ENCODE results near the gene NPAS3.

The NPAS3 gene

DNA sequence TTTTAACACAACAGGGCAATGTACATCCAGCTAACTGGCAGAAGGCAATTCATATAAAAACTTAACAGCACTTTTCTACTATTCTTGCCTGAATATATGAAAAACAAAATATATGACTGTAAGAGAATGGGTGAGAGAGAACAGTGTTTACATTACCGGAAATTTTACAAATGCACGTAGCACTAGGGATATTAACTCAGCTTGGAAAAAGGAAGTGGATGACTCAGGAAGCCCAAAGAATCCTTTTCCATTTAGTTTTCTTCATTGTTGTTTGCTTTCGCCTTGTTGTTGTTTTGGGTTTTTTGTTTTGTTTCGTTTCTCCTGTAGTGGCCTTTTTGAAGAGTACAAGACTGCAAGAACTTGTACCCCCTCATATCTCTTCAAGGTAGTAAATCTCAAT is 716.7 kb downstream of the NPAS3 start:
- DNase-seq: no peak

DNA sequence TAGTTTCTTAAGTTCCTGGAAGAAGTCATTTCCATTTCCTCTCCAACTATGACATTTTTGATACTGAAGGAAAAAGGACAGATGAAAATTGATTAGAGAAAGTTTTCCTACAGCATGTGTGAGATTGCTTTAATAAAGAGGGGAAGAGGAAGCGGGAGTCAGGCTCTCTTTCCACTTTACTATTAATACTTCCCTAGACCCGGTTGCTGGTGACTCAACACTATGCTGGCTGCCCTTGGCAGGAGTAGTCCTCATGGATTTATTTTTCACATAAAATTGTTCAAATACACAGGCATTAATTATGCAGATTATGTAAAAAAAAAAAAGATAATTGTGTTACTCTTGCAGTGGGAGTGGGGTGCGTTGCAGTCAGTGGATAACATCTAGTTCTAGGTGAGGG is 718.8 kb downstream of the NPAS3 start:
- no peak for DNase-seq

DNA sequence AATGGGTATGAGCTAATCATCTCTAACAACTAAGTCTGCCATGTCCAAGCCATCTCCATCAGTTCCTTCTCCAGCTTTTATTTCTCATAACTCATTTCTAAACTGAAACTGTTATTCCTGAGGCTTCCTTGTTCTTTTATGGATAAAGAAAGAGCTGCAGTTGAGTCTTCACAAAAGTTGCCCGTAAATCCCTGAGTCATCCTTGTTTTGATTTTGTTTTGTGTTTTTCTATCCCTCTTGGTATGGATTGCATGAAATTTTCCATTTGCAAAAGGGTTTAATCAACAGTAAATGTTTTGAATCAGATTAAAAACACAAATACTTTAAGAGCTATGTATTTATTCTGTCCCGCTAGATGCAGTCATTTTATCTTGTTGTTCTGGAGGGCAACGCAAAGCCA is 721.6 kb downstream of the NPAS3 start:
- no peak for DNase-seq

DNA sequence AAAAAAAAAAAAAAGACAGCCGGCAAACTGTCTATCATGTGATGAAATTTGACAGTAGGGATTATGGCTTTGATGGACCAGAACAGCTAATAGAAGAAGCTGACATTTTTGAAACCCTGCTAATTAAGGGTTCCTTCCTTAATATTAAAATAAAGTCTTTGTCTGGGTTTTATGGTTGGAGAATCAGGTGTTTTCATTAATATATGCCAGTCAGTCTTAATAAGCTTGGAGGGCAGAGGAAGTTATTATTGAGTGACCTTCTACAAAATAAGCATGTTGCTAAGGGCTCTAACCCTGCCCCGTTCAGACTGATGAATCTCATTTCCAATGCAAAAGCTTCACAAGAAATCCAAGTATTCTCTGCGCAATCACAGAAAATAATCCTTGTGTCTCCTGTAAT is 722.4 kb downstream of the NPAS3 start:
- DNase-seq: no peak

DNA sequence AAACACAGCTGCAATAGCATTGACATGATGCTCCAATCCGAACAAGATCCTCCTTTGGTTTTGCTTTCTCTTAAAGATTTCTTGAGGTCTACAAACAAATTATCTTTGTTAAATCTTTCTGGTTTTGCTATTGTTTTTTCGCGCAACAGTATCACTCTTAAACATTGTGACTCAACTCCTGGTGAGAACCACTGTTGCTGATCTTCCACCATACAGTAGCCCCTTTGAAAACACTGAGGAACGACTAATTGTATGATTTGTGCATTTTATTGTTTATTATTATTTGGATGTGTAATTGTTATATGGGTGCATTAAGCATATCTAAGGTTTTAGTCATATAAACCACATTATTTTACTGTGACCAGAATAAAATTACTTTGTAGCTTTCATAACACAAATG is 729.4 kb downstream of the NPAS3 start:
- DNase-seq: no peak

DNA sequence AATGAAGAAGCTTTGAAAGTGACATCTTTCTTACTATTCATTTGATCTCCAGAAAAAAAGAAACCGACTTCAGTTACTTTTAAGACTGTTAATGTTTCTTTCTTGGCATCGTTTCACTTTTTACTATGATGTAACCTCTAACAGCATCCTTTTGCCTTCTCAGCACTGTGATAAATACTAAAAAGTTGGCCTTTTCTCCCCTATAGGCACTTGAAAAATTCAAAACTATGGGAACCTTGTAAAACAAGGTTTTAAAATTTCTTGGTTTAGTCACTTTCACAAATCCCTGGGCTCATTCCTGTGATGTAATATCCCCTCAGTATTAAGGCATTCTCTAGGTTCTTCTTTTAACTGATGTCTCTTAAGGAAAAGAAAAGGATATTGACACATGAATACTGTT is 730.4 kb downstream of the NPAS3 start:
- DNase-seq: no peak

DNA sequence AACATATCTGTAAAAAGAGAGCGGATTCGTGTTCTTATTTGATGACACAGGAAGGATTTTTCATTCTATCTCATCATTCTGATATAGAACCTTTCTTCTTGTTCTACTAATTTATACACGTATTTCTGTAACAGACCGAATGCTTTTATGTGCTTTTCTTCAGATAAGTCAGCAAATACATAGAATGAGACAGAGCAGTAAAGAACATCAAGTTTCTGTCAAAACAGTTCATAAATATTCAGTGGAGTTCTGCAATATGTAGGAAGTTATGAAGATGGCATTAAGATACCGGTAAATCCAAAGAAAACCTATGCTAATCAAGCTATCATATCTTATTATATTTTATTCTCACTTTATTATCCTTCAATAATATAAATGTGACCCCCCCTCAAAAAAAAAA is 731.6 kb downstream of the NPAS3 start:
- DNase-seq: no peak

DNA sequence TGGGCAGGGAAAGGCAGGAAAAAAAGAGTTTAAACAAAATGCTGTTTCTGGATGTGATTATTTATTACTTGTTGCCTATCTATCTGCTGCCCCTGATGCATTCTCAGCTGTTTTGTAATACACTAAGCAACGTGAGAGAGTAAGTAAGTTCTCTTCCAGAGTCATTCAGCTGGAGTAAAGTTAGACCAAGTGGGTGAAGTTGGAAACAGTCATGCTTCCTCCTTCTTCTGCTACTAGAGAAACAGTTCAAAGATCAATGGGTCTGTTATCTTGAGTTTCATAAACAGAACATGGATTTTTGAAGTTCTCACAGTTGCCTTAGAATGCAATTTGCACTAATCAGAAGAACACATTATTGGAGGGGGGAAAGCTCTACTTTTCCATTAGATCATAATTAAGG is 732.9 kb downstream of the NPAS3 start:
- DNase-seq: no peak

DNA sequence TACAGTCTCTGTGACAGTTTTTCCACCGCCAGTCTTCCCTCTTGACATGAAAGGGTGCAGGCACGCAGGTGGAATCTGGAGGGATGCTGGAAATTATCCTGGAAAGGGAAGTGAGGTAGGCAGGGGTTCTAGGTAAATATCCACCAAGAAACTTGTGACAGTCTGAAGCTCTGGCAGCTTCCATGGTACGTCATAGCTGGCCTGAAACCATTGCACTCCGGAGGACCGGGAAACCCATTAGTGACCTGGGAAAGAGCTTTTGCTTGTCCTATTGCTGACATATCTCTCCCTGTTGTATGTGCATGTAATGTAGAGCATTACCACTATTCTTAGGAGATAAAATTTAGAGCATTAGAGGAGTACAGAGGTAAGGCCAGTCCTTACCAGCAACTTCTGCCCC is 736.2 kb downstream of the NPAS3 start:
- DNase-seq: no peak

DNA sequence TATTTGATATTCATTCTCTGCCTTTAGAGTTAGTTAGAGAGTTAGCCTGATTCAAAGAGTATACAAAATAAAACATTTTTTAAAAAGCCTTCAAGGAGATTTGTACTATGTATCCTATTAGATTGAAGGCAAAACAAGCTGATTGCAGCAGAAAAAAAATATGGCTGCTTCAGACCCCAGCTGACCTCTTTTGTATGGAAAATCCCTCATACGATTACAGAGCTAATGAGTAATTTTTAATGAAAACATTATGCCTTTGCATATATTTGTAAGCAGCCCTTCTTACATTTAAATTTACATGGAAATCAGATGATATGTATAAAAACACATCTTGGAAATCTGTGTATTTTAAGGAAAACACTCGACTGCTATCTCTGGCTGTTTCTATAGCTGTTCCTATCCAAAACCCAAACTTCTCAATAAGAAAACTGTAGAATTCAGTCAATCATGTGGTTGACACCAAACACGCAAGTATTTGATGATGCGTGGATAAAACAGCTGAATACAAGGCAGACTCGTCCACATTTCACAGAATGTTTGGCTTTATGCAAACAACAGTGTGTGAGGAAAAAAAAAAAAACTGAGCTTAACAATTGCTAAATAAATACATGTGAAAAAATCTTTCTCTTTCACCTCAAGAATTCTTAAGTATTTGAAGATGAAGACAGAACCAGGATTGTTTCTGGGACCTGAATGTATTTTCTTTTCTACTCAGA is 736.9 kb downstream of the NPAS3 start:
- DNase-seq: no peak

DNA sequence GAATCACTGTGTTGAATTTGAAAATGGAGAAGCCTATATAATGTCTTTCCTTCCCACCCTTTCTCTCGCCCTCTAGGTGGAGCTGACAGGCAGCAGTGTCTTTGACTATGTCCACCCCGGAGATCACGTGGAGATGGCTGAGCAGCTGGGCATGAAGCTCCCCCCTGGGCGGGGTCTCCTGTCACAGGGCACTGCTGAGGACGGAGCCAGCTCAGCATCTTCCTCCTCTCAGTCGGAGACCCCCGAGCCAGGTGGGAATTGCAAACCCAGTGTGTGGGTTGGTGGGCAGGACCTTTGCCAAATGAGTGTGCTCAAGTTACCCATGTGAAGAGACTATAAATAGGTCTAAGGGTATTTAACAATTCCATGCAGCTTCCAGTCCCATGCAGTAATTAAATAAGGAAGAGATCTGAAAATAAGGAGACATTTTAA is 737.5 kb downstream of the NPAS3 start:
- DNase-seq: peak; percentile 11

DNA sequence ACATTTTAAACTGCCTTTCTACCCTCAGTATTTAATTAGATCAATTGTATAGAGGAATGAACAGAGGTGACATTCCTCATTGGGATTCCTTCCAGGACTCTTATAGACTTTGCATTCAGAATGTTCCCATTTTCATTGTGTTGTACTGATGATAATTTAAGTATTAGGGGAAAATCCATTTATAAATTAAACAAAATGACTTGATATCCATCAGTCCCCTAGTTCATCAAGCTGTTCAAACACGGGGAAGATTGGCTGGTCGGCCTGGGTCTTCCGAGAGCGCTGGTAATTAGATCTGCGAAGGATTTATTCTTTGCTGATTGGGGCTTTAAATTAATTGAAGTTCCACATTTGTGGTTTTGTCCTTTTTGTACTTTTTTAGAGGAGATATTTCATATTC is 738.2 kb downstream of the NPAS3 start:
- DNase-seq: no peak

DNA sequence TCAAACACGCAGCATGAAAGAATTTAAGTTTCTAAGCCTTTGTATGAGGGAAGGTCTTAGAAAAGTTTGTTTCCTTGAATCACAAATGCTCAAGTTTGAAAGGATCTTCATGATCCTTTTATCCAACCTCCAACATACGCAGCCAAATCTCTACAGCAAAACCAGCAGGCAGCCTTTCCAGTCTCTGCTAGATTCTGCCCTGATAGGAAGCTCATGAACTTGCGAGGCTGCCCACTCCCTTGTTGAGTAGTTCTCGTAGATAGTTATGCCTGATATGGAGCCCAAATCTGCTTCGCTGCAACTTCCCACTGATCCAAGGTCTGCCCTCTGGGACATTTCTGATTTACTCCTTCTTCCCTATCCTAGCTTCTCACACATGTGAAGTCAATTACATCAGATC is 739.3 kb downstream of the NPAS3 start:
- no peak for DNase-seq

DNA sequence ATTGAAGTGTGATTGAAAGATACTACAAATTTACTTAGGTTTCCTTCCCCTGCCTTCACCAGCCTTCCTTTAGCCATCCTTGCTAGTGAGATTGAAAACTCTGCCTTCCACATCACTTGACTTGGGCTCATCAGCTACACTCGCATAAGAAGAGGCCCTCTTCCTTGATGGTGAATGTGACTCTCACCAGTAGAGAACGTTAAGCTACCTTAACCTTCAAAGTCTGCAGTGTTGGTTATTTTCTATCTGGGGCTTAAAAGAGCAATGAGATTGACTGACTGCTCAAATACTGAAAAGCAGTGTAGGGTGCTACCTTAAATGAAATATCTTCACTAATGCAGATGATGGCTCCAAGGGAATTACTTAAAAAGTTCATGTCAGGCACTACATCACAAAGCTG is 740.3 kb downstream of the NPAS3 start:
- no peak for DNase-seq

DNA sequence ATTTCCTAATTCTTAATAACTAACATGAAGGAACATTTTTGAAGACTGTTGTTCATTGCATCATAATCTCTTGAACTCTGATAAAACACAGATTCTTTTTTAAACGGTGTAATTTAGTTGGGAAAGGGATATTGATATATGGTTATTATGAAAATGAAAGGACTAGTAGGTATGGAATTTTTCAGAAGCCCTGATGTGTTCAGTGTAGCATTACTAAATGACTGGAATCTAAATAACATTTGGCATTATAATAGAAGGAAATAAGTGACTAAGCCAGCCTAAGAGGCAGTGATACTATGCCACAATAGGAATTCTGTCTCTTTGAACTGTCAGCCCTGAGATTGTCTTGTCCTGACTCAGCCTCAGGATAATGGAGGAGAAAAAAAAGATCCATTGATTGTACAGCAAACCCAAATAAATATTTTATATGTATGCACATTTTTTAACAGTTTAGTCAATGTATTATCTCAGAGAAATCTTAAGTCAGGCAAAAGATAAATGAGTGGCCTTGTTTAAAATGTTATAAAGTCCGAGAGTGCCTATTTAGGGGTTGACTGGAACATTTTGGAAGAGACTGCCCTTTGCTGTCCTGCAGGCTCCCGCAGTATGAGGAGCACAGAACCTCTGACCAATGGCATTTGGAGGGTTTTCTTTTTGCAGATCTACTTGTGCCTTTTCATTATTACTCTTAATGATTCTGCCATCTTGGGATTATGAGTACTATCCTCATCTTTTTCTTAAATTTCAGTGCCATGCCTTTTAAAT is 741.0 kb downstream of the NPAS3 start:
- no peak for DNase-seq

DNA sequence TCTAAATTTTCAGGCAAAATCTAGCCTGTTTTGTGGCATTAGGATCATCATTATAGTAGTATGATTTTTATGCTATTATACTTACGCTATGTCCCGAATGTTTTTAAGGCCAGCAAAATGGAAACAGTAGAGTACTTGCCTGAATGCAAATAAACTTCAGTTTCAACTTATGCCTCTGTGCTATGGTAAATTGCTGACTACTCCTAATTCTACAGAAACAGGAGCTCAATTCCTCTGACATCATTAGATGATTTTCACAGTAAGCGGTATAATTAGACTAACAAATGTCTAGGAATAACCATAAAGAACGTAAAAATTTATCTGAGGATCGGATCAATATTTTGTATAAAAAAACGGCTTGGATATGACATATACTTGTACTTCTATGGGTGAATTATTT is 742.2 kb downstream of the NPAS3 start:
- no peak for DNase-seq

DNA sequence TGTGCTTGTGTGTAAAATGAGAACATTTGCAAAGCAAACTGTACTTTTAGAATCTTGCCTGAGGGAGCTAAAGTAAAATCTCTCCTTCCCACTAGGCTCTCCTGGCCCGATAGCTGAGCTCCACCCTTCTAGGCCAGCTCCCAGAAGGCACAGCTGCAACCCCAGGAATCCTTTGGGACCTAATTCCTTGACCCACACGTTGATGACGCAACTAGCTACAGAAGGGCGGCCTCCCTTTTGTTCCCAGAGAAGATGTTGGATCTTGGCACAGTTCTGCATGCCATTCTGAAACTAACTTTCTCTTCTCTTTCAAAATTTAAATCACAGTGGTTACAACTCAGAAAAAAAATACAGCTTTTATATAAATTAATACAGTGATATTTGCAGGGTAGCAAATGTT is 744.1 kb downstream of the NPAS3 start:
- DNase-seq: no peak

DNA sequence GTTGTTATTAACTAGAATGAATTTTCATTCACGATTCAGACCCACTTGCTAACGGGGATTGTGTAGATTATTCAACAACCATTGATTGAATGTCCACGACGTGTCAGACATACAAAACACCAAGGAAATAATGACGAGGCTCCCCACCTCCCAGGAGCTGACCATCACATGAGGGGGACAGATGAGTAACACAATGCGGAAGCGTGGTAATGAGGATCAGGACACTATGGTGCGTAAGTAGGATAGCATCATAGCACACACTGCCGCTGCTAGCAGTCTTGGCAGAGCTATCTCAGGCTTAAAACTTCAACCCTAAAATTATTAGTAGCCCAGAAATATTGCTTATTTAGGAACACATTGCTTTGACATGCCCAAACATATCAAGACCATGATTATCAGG is 746.3 kb downstream of the NPAS3 start:
- no peak for DNase-seq

DNA sequence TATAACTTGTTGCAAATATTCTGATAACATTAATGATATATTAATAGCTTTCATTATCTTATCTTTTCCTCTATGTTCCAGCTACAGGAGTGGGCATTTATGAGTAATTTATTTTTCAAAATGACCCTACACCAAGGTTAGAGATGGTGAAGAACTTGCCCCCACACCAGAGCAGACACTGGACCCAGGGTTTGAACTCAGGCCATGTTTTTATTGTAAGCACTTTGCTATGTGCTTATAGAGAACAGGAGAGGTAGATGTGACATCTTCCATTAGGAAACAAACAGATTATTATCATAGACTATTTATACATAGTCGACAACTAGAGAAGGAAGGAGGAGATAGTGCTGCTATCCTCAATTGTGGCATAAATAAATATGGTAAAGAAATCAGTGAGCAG is 747.0 kb downstream of the NPAS3 start:
- no peak for DNase-seq

DNA sequence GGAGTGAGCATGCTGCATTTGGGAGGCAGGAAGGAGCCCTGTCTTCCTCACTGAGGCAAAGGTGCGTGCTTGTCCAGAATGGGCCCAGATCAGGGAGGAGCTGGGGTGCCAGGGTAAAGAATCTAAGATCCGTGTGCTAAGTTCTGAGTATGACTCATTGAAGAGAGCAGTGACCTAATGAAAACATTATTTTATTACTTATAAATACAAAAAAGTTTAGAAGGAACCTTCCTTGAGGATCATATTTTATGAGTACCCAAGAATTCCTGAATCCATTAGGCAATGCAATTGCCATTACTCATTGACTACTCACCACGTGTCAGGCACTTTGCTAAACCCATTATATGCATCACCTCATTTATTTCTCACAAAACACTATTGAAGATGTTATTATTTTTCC is 747.5 kb downstream of the NPAS3 start:
- DNase-seq: no peak

DNA sequence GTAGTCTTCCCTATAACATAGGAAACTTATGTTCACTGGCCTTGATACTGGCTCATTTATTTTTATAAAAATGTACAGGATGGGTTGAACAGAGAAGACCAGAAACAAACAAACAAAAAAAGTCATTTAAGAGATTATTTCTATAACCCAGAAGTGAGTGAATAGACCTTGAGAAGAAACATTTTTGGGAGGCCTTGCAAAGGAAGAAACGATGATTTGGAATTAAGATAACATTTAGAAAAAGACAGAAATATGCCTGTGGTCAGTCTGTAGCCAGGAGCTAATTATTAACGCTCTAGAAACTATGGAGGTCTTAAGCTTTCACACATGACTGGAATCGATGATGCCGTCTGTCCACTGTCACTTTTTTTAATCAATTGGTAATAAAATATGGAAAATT is 748.2 kb downstream of the NPAS3 start:
- no peak for DNase-seq

DNA sequence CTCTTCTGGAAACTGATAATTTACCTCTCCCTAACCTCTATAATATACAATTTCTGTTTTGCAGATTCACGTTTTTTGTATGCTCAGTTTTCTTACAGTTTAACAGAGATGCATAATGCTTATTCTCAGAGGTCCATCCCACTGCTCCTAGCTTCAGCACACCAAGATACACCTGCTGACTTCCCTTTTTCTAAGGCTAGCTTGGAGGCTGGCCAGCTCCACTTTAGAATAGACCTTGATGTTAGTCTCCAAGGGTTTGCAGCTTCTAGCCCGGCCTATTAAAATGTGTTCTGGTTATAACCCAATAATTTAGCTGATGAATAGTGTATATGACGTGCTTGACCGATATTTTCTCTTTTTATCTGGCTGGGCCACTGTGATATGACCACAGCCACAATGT is 751.0 kb downstream of the NPAS3 start:
- DNase-seq: no peak

DNA sequence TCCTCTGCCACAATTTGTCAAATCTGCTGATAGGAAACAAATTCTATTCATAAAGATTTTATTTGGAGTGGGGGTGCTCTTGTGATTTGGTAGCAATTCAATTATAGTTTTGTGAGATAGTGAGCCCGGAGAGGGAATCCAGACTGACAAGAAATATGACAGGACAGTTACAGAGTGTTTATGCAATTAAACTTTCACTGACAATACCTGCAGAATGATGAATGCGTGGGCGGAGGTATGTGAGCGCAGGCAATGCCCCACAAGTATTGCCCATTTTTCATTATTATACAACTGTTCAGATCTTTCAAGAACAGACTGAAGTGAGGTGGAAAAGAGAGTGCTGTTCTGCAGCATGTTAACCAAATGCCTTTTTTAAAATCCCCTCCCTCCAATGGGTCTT is 753.2 kb downstream of the NPAS3 start:
- no peak for DNase-seq

DNA sequence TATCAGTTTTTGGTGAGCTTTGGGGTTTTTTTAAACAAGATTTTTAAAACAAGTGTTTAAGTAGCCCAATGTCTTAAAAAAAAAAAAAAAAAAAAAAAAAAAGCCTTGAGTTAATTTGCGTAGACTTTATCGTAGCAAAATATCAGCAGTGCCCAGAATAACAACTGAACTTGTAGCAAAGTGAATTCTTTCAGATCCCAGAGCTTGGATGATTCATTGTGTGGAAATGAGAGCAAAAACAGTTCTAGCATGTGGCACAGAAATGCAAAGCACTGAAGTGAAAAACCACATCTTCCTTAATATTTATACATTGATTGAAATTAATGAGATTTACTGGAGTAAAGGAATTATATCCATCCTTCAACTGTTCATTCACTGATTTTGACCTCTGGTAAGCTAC is 754.1 kb downstream of the NPAS3 start:
- DNase-seq: no peak

DNA sequence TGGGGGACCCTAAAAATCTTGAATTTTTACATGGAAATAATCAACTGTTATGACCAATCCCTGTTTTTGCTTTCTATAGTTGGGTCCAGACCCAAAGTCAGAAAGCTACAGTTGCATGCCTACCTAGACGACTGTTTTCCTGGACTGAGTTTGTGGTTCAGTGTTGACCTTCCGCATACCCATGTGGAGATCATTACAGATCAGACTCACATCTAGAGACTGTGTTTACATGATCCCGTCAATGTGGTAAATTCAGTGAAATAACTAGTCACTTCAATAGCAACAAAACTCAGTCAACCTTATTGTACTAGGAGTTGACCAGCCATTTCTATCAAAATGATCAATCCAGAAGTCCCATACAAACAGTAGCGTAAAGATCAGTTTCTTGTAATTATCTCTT is 754.6 kb downstream of the NPAS3 start:
- no peak for DNase-seq
